Measurements from ENCODE around the gene SRXN1. TPM values are rescaled to one million over a fixed set of nuclear protein-coding genes. Genes with fewer than 3 reads are reported as not detected.
A peak's percentile ranks its signal among the peaks of the same experiment; 100 is the strongest.

SRXN1 gene
- total RNA-seq, 2 experiments from 2014 or later, result 16.9 to 17.1 TPM

- ChIA-PET POLR2A (no interaction called here), CTCF (no interaction called here)
- Mint-ChIP-seq H3K36me3 (ENCODE audit: low read depth) (no peaks in the 10 kb centered on the region), H3K9me3 (no peaks in the 10 kb centered on the region), H3K27me3 (peaks cover 2% of the 10 kb centered on the region), H3K4me3 (no peak overlapping the region), H3K27ac (no peak overlapping the region), H3K4me1 (no peaks in the 10 kb centered on the region)
- DNase-seq, result no peak
Measured at GRCh38 chr20:687468-688203, 34.6 kb upstream of the SRXN1 start.

GRCh38 chr20:684676-685319, 31.8 kb upstream of the SRXN1 start:
- Mint-ChIP-seq H3K27me3 (peaks cover under 1% of the 10 kb centered on the region), H3K9me3 (no peaks in the 10 kb centered on the region), H3K27ac (no peak overlapping the region), H3K4me1 (no peaks in the 10 kb centered on the region), H3K36me3 (ENCODE audit: low read depth) (no peaks in the 10 kb centered on the region), H3K4me3 (no peak overlapping the region)
- POLR2A ChIA-PET, result interaction anchor here (0.7 kb wide), 1 partner anchor 21 kb away, joined by 3 read pairs; no protein-coding TSS in a partner anchor
- no peak for DNase-seq
- CTCF ChIA-PET, result no interaction called here

GRCh38 chr20:682123-682522, 29.1 kb upstream of the SRXN1 start:
- ChIA-PET POLR2A (no interaction called here), CTCF (interaction anchor here (1.4 kb wide), 1 partner anchor 15 kb away, joined by 3 read pairs; no protein-coding TSS in a partner anchor)
- DNase-seq, result no peak
- H3K4me3 Mint-ChIP-seq, result no peak overlapping the region
- peaks cover 16% of the 10 kb centered on the region for H3K27me3 Mint-ChIP-seq
- H3K27ac Mint-ChIP-seq, result no peak overlapping the region
- H3K9me3 Mint-ChIP-seq, result no peaks in the 10 kb centered on the region
- no peaks in the 10 kb centered on the region for H3K36me3 Mint-ChIP-seq (ENCODE audit: low read depth)
- H3K4me1 Mint-ChIP-seq, result no peaks in the 10 kb centered on the region

- ChIA-PET POLR2A (no interaction called here), CTCF (no interaction called here)
- DNase-seq, result no peak
- Mint-ChIP-seq H3K4me1 (peaks cover 3% of the 10 kb centered on the region), H3K36me3 (ENCODE audit: low read depth) (peaks cover 3% of the 10 kb centered on the region), H3K27me3 (peaks cover 27% of the 10 kb centered on the region), H3K27ac (no peak overlapping the region), H3K4me3 (no peak overlapping the region), H3K9me3 (no peaks in the 10 kb centered on the region)
Measured at GRCh38 chr20:680638-681187, 27.7 kb upstream of the SRXN1 start.

- no peak for DNase-seq
- H3K27me3 Mint-ChIP-seq, result peaks cover 47% of the 10 kb centered on the region
- H3K4me3 Mint-ChIP-seq, result no peak overlapping the region
Measured at GRCh38 chr20:677957-678356, 25.0 kb upstream of the SRXN1 start.

GRCh38 chr20:676967-677366, 24.0 kb upstream of the SRXN1 start:
- Mint-ChIP-seq H3K9me3 (no peaks in the 10 kb centered on the region), H3K4me3 (no peak overlapping the region), H3K27me3 (peaks cover 56% of the 10 kb centered on the region), H3K4me1 (peaks cover 6% of the 10 kb centered on the region), H3K36me3 (ENCODE audit: low read depth) (peaks cover 3% of the 10 kb centered on the region), H3K27ac (no peak overlapping the region)
- DNase-seq, result no peak
- CTCF ChIA-PET, result interaction anchor here (1.7 kb wide), 1 partner anchor 10 kb away, joined by 5 read pairs; no protein-coding TSS in a partner anchor
- POLR2A ChIA-PET, result no interaction called here

More at GRCh38 chr20:677957-678356, 25.0 kb upstream of the SRXN1 start:
- Mint-ChIP-seq H3K27ac (no peak overlapping the region), H3K9me3 (no peaks in the 10 kb centered on the region), H3K4me1 (peaks cover 4% of the 10 kb centered on the region), H3K36me3 (ENCODE audit: low read depth) (peaks cover 3% of the 10 kb centered on the region)
- ChIA-PET POLR2A (no interaction called here), CTCF (interaction anchor here (1.7 kb wide), 1 partner anchor 11 kb away, joined by 5 read pairs; no protein-coding TSS in a partner anchor)

GRCh38 chr20:676315-676937, 23.4 kb upstream of the SRXN1 start:
- Mint-ChIP-seq H3K36me3 (ENCODE audit: low read depth) (peaks cover 3% of the 10 kb centered on the region), H3K9me3 (no peaks in the 10 kb centered on the region), H3K4me1 (peaks cover 9% of the 10 kb centered on the region), H3K4me3 (no peak overlapping the region), H3K27ac (no peak overlapping the region), H3K27me3 (peaks cover 62% of the 10 kb centered on the region)
- no peak for DNase-seq
- CTCF ChIA-PET, result interaction anchor here (1.7 kb wide), 1 partner anchor 9 kb away, joined by 5 read pairs; no protein-coding TSS in a partner anchor
- POLR2A ChIA-PET, result no interaction called here

- CTCF ChIA-PET, result interaction anchor here (0.8 kb wide), 1 partner anchor 11 kb away, joined by 3 read pairs; no protein-coding TSS in a partner anchor
- H3K4me3 Mint-ChIP-seq, result no peak within 1 kb of the TSS
- DNase-seq, result peak; percentile 66
Measured at GRCh38 chr20:675453-676314, 22.7 kb upstream of the SRXN1 start, which contains the start of gene SCRT2. Gene SCRT2, minus strand, starts transcription at chr20:675802. Its CDS starts 201 bp downstream, at chr20:675601.

GRCh38 chr20:675033-675452, 22.0 kb upstream of the SRXN1 start:
- Mint-ChIP-seq H3K4me1 (peaks cover 12% of the 10 kb centered on the region), H3K27ac (no peak overlapping the region), H3K9me3 (no peaks in the 10 kb centered on the region), H3K4me3 (no peak overlapping the region), H3K36me3 (ENCODE audit: low read depth) (peaks cover 3% of the 10 kb centered on the region), H3K27me3 (peaks cover 63% of the 10 kb centered on the region)
- ChIA-PET POLR2A (no interaction called here), CTCF (interaction anchor here (0.8 kb wide), 1 partner anchor 10 kb away, joined by 3 read pairs; no protein-coding TSS in a partner anchor)
- no peak for DNase-seq

More at GRCh38 chr20:675453-676314, 22.7 kb upstream of the SRXN1 start, which contains the start of gene SCRT2:
- H3K36me3 Mint-ChIP-seq (ENCODE audit: low read depth), result peaks cover 3% of the 10 kb centered on the region
- peaks cover 63% of the 10 kb centered on the region for H3K27me3 Mint-ChIP-seq
- POLR2A ChIA-PET, result no interaction called here
- H3K4me1 Mint-ChIP-seq, result peaks cover 12% of the 10 kb centered on the region
- H3K9me3 Mint-ChIP-seq, result no peaks in the 10 kb centered on the region
- H3K27ac Mint-ChIP-seq, result no peak within 1 kb of the TSS

GRCh38 chr20:673603-674001, 20.6 kb upstream of the SRXN1 start:
- Mint-ChIP-seq H3K27ac (no peak overlapping the region), H3K27me3 (peaks cover 58% of the 10 kb centered on the region)
- CTCF ChIA-PET, result interaction anchor here (0.7 kb wide), 1 partner anchor 266 kb away, joined by 3 read pairs; no protein-coding TSS in a partner anchor

GRCh38 chr20:672963-673602, 20.1 kb upstream of the SRXN1 start:
- Mint-ChIP-seq H3K27ac (no peak overlapping the region), H3K36me3 (ENCODE audit: low read depth) (peaks cover 3% of the 10 kb centered on the region), H3K9me3 (no peaks in the 10 kb centered on the region), H3K4me3 (no peak overlapping the region), H3K4me1 (peaks cover 12% of the 10 kb centered on the region), H3K27me3 (peaks cover 54% of the 10 kb centered on the region)
- ChIA-PET POLR2A (no interaction called here), CTCF (interaction anchor here (0.7 kb wide), 1 partner anchor 266 kb away, joined by 3 read pairs; no protein-coding TSS in a partner anchor)
- no peak for DNase-seq

More at GRCh38 chr20:673603-674001, 20.6 kb upstream of the SRXN1 start:
- DNase-seq, result no peak
- Mint-ChIP-seq H3K4me3 (no peak overlapping the region), H3K9me3 (no peaks in the 10 kb centered on the region), H3K36me3 (ENCODE audit: low read depth) (peaks cover 3% of the 10 kb centered on the region), H3K4me1 (peaks cover 12% of the 10 kb centered on the region)
- POLR2A ChIA-PET, result no interaction called here

Data from activated CD4-positive, alpha-beta memory T cell treated with anti-CD3 and anti-CD28 coated beads, Interleukin-2, amount 10 ng/mL, durations not matched to agents 7 days and 5 days (primary cell).